ENCODE data around the gene OR1D5.

The OR1D5 gene

GRCh38 chr17:3049705-3050295 lies 13.6 kb downstream of the OR1D5 start:
- Histone ChIP-seq H3K9ac (ENCODE audit: low read length) (no peak overlapping the region), H3K9me2 (ENCODE audit: low read depth, low read length) (no peaks in the 10 kb centered on the region), H4K20me1 (ENCODE audit: insufficient read depth, low read length) (no peaks in the 10 kb centered on the region), H3K4me2 (ENCODE audit: low read length) (no peak overlapping the region), H2AFZ (ENCODE audit: low read length) (no peak overlapping the region), H3K79me2 (ENCODE audit: insufficient read depth, low read length) (no peaks in the 10 kb centered on the region), H3F3A (ENCODE audit: insufficient read depth, low read length) (no peaks in the 10 kb centered on the region), H3K9me3 (ENCODE audit: low read length) (no peaks in the 10 kb centered on the region), H3K27me3 (ENCODE audit: insufficient read depth, low read length) (no peaks in the 10 kb centered on the region; the same call in 1 of the 2 replicates), H3K4me1 (ENCODE audit: insufficient read depth, low read length, severe bottlenecking) (no peaks in the 10 kb centered on the region), H3K36me3 (ENCODE audit: insufficient read depth, low read length) (no peaks in the 10 kb centered on the region), H3K4me3 (ENCODE audit: low read depth, low read length, poor library complexity, severe bottlenecking) (no peak overlapping the region), H3K27ac (ENCODE audit: low read depth, low read length, poor library complexity, severe bottlenecking) (no peak overlapping the region)
- TF ChIP-seq EZH2 (IDR thresholded peaks at IDR 0.05; ENCODE audit: borderline replicate concordance, low read length), result no peak
- TF ChIP-seq CTCF (IDR thresholded peaks at IDR 0.05; ENCODE audit: low read length), result no peak

- H3K4me3 ChIP-seq (ENCODE audit: low read depth, low read length, poor library complexity, severe bottlenecking), result no peak overlapping the region
- no peaks in the 10 kb centered on the region for H3K4me1 ChIP-seq (ENCODE audit: insufficient read depth, low read length, severe bottlenecking)
- H3F3A ChIP-seq (ENCODE audit: insufficient read depth, low read length), result no peaks in the 10 kb centered on the region
- no peaks in the 10 kb centered on the region; the same call in 1 of the 2 replicates for H3K27me3 ChIP-seq (ENCODE audit: insufficient read depth, low read length)
- H2AFZ ChIP-seq (ENCODE audit: low read length), result no peak overlapping the region
- H3K36me3 ChIP-seq (ENCODE audit: insufficient read depth, low read length), result no peaks in the 10 kb centered on the region
- TF ChIP-seq EZH2 (IDR thresholded peaks at IDR 0.05; ENCODE audit: borderline replicate concordance, low read length), result no peak
- TF ChIP-seq CTCF (IDR thresholded peaks at IDR 0.05; ENCODE audit: low read length), result no peak
- no peaks in the 10 kb centered on the region for H4K20me1 ChIP-seq (ENCODE audit: insufficient read depth, low read length)
- no peaks in the 10 kb centered on the region for H3K9me2 ChIP-seq (ENCODE audit: low read depth, low read length)
- H3K27ac ChIP-seq (ENCODE audit: low read depth, low read length, poor library complexity, severe bottlenecking), result no peak overlapping the region
- H3K4me2 ChIP-seq (ENCODE audit: low read length), result no peak overlapping the region
- H3K9ac ChIP-seq (ENCODE audit: low read length), result no peak overlapping the region
- H3K9me3 ChIP-seq (ENCODE audit: low read length), result no peaks in the 10 kb centered on the region
- H3K79me2 ChIP-seq (ENCODE audit: insufficient read depth, low read length), result no peaks in the 10 kb centered on the region
Observed at GRCh38 chr17:3048727-3049471, 14.5 kb downstream of the OR1D5 start.

- H3K4me3 ChIP-seq (ENCODE audit: low read depth, low read length, poor library complexity, severe bottlenecking), result no peak overlapping the region
- H3K27ac ChIP-seq (ENCODE audit: low read depth, low read length, poor library complexity, severe bottlenecking), result no peak overlapping the region
- no peaks in the 10 kb centered on the region for H3K36me3 ChIP-seq (ENCODE audit: insufficient read depth, low read length)
- no peaks in the 10 kb centered on the region for H3K79me2 ChIP-seq (ENCODE audit: insufficient read depth, low read length)
- H2AFZ ChIP-seq (ENCODE audit: low read length), result no peak overlapping the region
- no peak overlapping the region for H3K9ac ChIP-seq (ENCODE audit: low read length)
- H3K4me2 ChIP-seq (ENCODE audit: low read length), result no peak overlapping the region
- no peaks in the 10 kb centered on the region for H3K9me2 ChIP-seq (ENCODE audit: low read depth, low read length)
- H3F3A ChIP-seq (ENCODE audit: insufficient read depth, low read length), result no peaks in the 10 kb centered on the region
- no peaks in the 10 kb centered on the region; the same call in 1 of the 2 replicates for H3K27me3 ChIP-seq (ENCODE audit: insufficient read depth, low read length)
- peaks cover 8% of the 10 kb centered on the region; the same call in 1 of the 2 replicates for H3K9me3 ChIP-seq (ENCODE audit: low read length)
- TF ChIP-seq CTCF (IDR thresholded peaks at IDR 0.05; ENCODE audit: low read length) (no peak), EZH2 (IDR thresholded peaks at IDR 0.05; ENCODE audit: borderline replicate concordance, low read length) (no peak)
- H4K20me1 ChIP-seq (ENCODE audit: insufficient read depth, low read length), result no peaks in the 10 kb centered on the region
- no peaks in the 10 kb centered on the region for H3K4me1 ChIP-seq (ENCODE audit: insufficient read depth, low read length, severe bottlenecking)
Observed at GRCh38 chr17:3046753-3047152, 16.7 kb downstream of the OR1D5 start.

Measured in OCI-LY1 (cell line).